NCI-H1694 treated with DMSO at 0.1 percent for 48 hours (cell line): ENCODE measurements around the gene SLC5A3.
A peak's percentile ranks its signal among the peaks of the same experiment; 100 is the strongest.

Experiments used
- DNase-seq: peaks from one replicate; lab custom pipeline; 2025; lab: John Stamatoyannopoulos, UW

SLC5A3 gene

DNA sequence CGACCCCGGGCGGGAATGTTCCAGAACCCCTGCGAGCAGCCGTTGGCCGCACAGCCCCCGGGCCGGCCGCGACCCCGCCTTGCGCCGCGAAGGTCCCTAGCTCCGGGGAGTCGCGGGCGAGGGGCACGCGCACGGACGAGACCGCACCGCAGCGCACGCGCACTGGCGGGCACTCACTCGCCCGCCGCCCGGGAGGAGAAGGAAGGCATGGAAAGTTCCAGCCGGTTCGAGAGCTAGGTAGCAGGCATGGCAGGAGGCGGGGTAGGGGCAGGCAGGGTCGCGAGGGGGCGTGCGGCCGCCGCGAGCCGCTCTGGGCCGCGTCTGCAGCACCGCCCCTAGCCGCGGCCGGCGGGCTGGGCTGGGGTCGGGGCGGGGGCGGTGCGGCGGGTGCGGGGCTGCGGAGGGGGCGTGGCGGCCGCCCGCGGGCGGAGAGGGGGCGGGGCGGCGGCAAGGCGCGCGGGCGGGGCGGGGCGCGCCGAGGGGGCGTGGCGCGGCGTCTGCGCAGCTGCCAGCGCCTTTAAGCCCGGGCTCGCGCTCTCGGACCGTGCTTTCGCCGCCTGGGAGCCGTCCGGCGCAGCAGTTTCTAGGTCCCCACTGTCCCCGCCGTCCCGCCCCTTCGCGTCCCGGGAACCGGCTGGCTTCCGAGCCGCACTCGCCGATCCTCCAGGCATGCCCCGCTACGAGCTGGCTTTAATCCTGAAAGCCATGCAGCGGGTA, at the start of gene SLC5A3, which contains the start of gene MRPS6:
SLC5A3 (plus strand) TSS at position 547 of the 717 bp plus-strand sequence. CDS start 21,621 bp downstream, outside the sequence.
MRPS6 (plus strand) TSS at position 547 of the 717 bp plus-strand sequence; CDS start at position 670, 123 bp downstream.
- DNase-seq, result peak; percentile 54

- DNase-seq, result no peak
Observed at GRCh38 chr21:34023691-34024373, 49.5 kb upstream of the SLC5A3 start.

- no peak for DNase-seq
Observed at GRCh38 chr21:34024374-34024693, 49.0 kb upstream of the SLC5A3 start.

- no peak for DNase-seq
Observed at GRCh38 chr21:34027721-34028461, 45.5 kb upstream of the SLC5A3 start.

GRCh38 chr21:34029743-34030528, 43.4 kb upstream of the SLC5A3 start:
- DNase-seq, result no peak

DNA sequence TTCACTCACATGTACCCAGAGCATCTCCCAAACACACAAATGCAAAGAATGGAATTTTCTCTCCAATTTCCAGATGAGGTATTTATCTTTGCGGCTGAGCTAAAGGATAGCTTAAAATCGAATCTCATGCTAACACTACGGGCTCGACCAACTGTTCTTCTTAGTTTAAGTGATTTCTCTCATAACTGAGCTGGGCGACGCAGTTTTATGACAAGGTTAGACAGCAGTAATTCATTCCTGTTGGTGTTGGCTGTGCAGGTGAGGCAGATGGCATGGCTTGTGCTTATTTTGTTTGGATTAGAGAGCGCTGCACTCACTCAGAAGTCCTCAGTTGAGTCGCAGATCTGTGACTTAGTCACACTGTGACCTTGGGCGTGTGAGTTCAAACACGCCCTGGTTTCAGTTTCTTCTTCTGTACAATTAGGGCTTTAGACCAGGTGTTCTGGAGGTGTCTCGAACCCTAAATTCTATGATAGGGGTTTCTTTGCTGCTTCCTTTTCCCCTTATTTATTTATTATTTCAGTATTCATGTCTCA, 41.5 kb upstream of the SLC5A3 start:
- no peak for DNase-seq

DNA sequence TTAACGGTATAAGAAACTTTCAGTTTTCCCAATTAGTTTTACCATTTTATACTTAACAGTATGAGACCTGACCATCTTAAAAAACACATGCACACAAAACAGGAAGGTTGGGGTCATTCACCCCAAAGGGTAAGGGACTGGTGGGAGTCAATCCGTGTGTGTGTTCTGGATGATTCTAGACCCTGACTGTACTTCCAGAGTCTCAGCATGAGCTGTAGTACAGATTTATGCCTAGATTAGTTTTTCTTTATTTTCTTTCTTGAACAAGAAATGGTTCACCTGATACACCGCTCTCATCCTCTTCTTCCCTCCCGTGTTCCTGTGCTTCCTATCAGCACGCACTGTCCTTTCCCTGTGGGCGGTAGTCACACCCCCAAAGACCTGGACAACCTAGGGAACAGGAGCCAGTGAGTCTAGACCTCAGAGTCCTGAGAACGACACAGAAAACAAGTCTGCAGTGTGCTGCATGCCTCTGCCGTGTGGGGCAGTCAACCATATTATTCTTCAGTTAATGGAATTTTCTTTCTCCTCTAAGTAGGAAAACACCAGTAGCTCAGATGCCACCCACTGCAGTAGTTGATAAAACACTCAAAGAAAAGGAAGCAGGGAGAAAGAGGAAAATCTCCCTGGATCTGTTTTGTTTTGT, 38.9 kb upstream of the SLC5A3 start:
- no peak for DNase-seq

GRCh38 chr21:34035619-34036354, 37.6 kb upstream of the SLC5A3 start:
- DNase-seq, result no peak

- no peak for DNase-seq
Observed at GRCh38 chr21:34037009-34037795, 36.2 kb upstream of the SLC5A3 start.

GRCh38 chr21:34039678-34040382, 33.5 kb upstream of the SLC5A3 start:
- no peak for DNase-seq

GRCh38 chr21:34042735-34043134, 30.6 kb upstream of the SLC5A3 start:
- DNase-seq, result no peak

DNA sequence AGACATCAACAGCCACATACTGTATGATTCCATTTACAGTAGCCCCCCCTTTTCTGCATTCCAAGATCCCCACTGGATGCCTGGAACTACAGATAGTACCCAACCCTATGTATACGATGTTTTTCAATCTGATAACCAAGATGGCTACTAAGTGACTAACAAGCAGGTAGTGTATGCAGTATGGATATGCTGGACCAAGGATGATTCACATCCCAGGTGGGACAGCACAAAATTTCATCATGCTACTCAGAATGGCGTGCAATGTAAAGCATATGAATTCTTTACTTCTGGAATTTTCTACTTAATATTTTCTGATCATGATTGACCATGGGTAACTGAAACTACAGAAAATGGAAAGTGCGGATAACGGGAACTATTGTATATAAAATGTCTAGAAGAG, 30.0 kb upstream of the SLC5A3 start:
- no peak for DNase-seq

- DNase-seq, result no peak
Observed at GRCh38 chr21:34046917-34047316, 26.5 kb upstream of the SLC5A3 start.

DNA sequence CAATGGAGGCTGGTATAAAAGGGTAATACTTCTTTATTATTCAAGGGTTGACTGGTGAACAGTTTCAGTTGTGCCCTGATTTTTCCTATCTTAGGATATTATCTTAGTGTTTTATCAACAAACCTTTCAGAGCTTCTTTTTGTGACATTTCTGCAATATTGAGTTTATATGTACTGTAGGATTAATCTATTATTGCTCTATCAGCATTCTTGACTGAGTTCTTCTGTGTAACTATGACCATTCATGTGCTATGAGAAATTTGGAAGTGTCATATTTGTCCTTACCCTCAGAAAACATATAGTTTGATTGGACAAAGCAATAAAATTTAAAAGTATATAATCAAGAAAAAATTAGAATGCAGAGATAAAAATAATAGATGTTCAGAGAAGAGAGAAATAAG, 25.5 kb upstream of the SLC5A3 start:
- DNase-seq, result no peak

GRCh38 chr21:34052171-34052570, 21.2 kb upstream of the SLC5A3 start:
- DNase-seq, result no peak

DNA sequence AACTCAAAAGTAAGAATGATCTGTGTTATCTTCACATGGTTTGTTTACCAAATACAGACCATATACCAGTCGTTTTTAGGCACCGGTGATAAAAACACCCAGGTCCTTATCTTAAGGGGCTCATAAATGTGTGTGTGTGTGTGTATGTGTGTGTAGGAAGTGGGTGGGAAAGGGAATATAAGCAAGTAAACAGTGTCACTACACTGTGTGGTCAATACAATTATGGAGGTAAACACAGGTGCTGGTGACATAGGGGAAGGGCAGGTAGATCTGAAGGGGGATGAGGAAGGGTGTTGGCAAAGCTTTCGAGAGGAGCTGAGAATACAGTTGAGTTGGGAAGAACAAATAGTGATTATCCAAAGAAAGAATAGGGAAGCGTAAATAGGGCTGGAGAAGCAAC, 19.1 kb upstream of the SLC5A3 start:
- no peak for DNase-seq

DNA sequence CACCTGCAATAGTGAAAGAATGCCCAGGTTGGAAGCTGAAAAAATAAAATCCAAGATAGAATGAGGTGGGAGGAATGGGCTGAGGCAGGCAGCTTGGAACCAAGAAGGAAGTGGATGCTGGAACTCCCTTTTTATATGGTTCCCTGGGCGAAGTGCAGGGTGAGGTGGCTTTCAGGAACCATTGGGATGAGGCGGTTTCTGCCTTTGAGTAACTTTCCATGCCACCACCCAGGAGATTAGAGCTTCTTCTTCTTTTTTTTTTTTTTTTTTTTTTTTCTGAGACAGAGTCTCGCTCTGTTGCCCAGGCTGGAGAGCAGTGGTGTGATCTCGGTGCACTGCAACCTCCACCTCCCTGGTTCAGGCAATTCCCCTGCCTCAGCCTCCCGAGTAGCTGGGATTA, 17.8 kb upstream of the SLC5A3 start:
- no peak for DNase-seq

- DNase-seq, result no peak
Observed at GRCh38 chr21:34061983-34062382, 11.4 kb upstream of the SLC5A3 start.

- DNase-seq, result no peak
Observed at GRCh38 chr21:34065027-34065426, 8.4 kb upstream of the SLC5A3 start.
